HG03159 (cell line): ENCODE measurements around the gene PLXDC2.

Source experiments
- ATAC-seq: cut with Tn5 transposase; IDR thresholded peaks from one replicate; pipeline ENCODE4 v1.9.1; 2021; ENCODE audit warnings: mild to moderate bottlenecking, moderate library complexity; ENCODE audit not compliant: unreplicated experiment

PLXDC2 gene

GRCh38 chr10:19848226-19848985, 32.2 kb downstream of the PLXDC2 start:
- ATAC-seq, result no peak

GRCh38 chr10:19853831-19854230, 37.6 kb downstream of the PLXDC2 start:
- no peak for ATAC-seq

- no peak for ATAC-seq
Measured at GRCh38 chr10:19857876-19858275, 41.6 kb downstream of the PLXDC2 start.

- no peak for ATAC-seq
Measured at GRCh38 chr10:19860107-19860506, 43.9 kb downstream of the PLXDC2 start.

GRCh38 chr10:19862811-19863515, 46.7 kb downstream of the PLXDC2 start:
- no peak for ATAC-seq

GRCh38 chr10:19865676-19866075, 49.4 kb downstream of the PLXDC2 start:
- ATAC-seq, result no peak

GRCh38 chr10:19869370-19869769, 53.1 kb downstream of the PLXDC2 start:
- ATAC-seq, result no peak

- ATAC-seq, result no peak
Measured at GRCh38 chr10:19872504-19873271, 56.5 kb downstream of the PLXDC2 start.

GRCh38 chr10:19874190-19874589, 58.0 kb downstream of the PLXDC2 start:
- no peak for ATAC-seq

GRCh38 chr10:19874791-19875190, 58.6 kb downstream of the PLXDC2 start:
- ATAC-seq, result no peak

- no peak for ATAC-seq
Measured at GRCh38 chr10:19876570-19876969, 60.3 kb downstream of the PLXDC2 start.

GRCh38 chr10:19877466-19878255, 61.4 kb downstream of the PLXDC2 start:
- ATAC-seq, result no peak

GRCh38 chr10:19882621-19883020, 66.4 kb downstream of the PLXDC2 start:
- no peak for ATAC-seq

GRCh38 chr10:19888061-19888660, 71.9 kb downstream of the PLXDC2 start:
- no peak for ATAC-seq

GRCh38 chr10:19889256-19889655, 73.0 kb downstream of the PLXDC2 start:
- ATAC-seq, result no peak

GRCh38 chr10:19891429-19891828, 75.2 kb downstream of the PLXDC2 start:
- no peak for ATAC-seq

GRCh38 chr10:19892270-19892669, 76.0 kb downstream of the PLXDC2 start:
- no peak for ATAC-seq

- no peak for ATAC-seq
Measured at GRCh38 chr10:19892677-19893076, 76.4 kb downstream of the PLXDC2 start.

- ATAC-seq, result no peak
Measured at GRCh38 chr10:19895500-19895899, 79.3 kb downstream of the PLXDC2 start.

- ATAC-seq, result no peak
Measured at GRCh38 chr10:19902456-19902855, 86.2 kb downstream of the PLXDC2 start.
